ENCODE measurements around the gene AKAP5. TPM values are rescaled to one million over a fixed set of nuclear protein-coding genes. Genes with fewer than 3 reads are reported as not detected.

Gene AKAP5
- total and polyA plus RNA-seq, 4 donors: 0.15 to 1.8 (median 1.2) TPM

DNA sequence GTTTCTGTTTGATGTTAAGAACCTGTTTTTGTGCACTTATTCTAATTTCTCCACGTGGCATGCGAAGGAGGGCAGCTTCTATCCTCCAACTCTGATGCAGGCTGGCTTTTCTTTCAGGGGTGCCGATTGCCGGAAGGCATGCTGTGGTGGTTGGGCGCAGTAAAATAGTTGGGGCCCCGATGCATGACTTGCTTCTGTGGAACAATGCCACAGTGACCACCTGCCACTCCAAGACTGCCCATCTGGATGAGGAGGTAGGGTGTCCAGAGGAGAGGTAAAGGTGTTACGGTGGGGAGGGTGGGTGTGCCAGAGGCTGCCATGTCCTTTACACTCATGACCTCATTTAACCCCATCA, 47.6 kb upstream of the AKAP5 start:
- Histone ChIP-seq H3K36me3 (ENCODE audit: control insufficient read depth in 4 of 4, insufficient read depth in 4 of 4, low read length in 4 of 4) (peaks cover 17 to 42% (median 28%) of the 10 kb centered on the region in 4 donors), H3K27ac (ENCODE audit: low read depth in 1 of 2, low read length in 1 of 2) (no peak overlapping the region), H3K27me3 (ENCODE audit: control insufficient read depth in 3 of 3, insufficient read depth in 3 of 3, low read length in 2 of 3) (no peaks in the 10 kb centered on the region), H3K9me3 (ENCODE audit: control insufficient read depth in 4 of 4, insufficient read depth in 3 of 4, low read length in 3 of 4) (no peaks in the 10 kb centered on the region), H3K9ac (ENCODE audit: insufficient read depth in 1 of 2, low read length in 2 of 2) (no peak overlapping the region), H3K4me1 (ENCODE audit: control insufficient read depth in 5 of 5, insufficient read depth in 5 of 5, low read length in 5 of 5) (no peaks in the 10 kb centered on the region), H3K4me3 (no peak overlapping the region)
- 97 to 98% methylated on average over 7 of the region's 7 CpGs for WGBS, 2 donors
- TF ChIP-seq, protein P1, sequence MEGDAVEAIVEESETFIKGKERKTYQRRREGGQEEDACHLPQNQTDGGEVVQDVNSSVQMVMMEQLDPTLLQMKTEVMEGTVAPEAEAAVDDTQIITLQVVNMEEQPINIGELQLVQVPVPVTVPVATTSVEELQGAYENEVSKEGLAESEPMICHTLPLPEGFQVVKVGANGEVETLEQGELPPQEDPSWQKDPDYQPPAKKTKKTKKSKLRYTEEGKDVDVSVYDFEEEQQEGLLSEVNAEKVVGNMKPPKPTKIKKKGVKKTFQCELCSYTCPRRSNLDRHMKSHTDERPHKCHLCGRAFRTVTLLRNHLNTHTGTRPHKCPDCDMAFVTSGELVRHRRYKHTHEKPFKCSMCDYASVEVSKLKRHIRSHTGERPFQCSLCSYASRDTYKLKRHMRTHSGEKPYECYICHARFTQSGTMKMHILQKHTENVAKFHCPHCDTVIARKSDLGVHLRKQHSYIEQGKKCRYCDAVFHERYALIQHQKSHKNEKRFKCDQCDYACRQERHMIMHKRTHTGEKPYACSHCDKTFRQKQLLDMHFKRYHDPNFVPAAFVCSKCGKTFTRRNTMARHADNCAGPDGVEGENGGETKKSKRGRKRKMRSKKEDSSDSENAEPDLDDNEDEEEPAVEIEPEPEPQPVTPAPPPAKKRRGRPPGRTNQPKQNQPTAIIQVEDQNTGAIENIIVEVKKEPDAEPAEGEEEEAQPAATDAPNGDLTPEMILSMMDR (IDR thresholded peaks at IDR 0.05; ENCODE audit: control extremely low read depth, extremely low read depth): no peak
- no peak for ATAC-seq (ENCODE audit: insufficient read depth, low FRiP score)
- DNase-seq: no peak

- H3K4me1 ChIP-seq (ENCODE audit: control insufficient read depth in 5 of 5, insufficient read depth in 5 of 5, low read length in 5 of 5): no peaks in the 10 kb centered on the region
- no peaks in the 10 kb centered on the region for H3K9me3 ChIP-seq (ENCODE audit: control insufficient read depth in 4 of 4, insufficient read depth in 3 of 4, low read length in 3 of 4)
- TF ChIP-seq, protein P1 (IDR thresholded peaks at IDR 0.05; ENCODE audit: control extremely low read depth, extremely low read depth): no peak
- H3K27me3 ChIP-seq (ENCODE audit: control insufficient read depth in 3 of 3, insufficient read depth in 3 of 3, low read length in 2 of 3): no peaks in the 10 kb centered on the region
- no peak for DNase-seq
- H3K9ac ChIP-seq (ENCODE audit: insufficient read depth in 1 of 2, low read length in 2 of 2): no peak overlapping the region
- no peak overlapping the region for H3K4me3 ChIP-seq
- no peak overlapping the region for H3K27ac ChIP-seq (ENCODE audit: low read depth in 1 of 2, low read length in 1 of 2)
- peaks cover 17 to 44% (median 30%) of the 10 kb centered on the region in 4 donors for H3K36me3 ChIP-seq (ENCODE audit: control insufficient read depth in 4 of 4, insufficient read depth in 4 of 4, low read length in 4 of 4)
- no peak for ATAC-seq (ENCODE audit: insufficient read depth, low FRiP score)
- WGBS, 2 donors: 90 to 97% methylated on average over 7 of the region's 7 CpGs
Observed at GRCh38 chr14:64419003-64419402, 46.3 kb upstream of the AKAP5 start.

- WGBS, 2 donors: 68 to 72% methylated on average over 8 of the region's 8 CpGs
- no peak for ATAC-seq (ENCODE audit: insufficient read depth, low FRiP score)
Observed at GRCh38 chr14:64421166-64421565, 44.1 kb upstream of the AKAP5 start.

More at GRCh38 chr14:64421166-64421565, 44.1 kb upstream of the AKAP5 start:
- no peak overlapping the region for H3K4me3 ChIP-seq
- DNase-seq: no peak
- no peaks in the 10 kb centered on the region for H3K9me3 ChIP-seq (ENCODE audit: control insufficient read depth in 4 of 4, insufficient read depth in 3 of 4, low read length in 3 of 4)
- H3K9ac ChIP-seq (ENCODE audit: insufficient read depth in 1 of 2, low read length in 2 of 2): no peak overlapping the region
- TF ChIP-seq, protein P1 (IDR thresholded peaks at IDR 0.05; ENCODE audit: control extremely low read depth, extremely low read depth): no peak
- H3K27me3 ChIP-seq (ENCODE audit: control insufficient read depth in 3 of 3, insufficient read depth in 3 of 3, low read length in 2 of 3): no peaks in the 10 kb centered on the region
- no peaks in the 10 kb centered on the region for H3K4me1 ChIP-seq (ENCODE audit: control insufficient read depth in 5 of 5, insufficient read depth in 5 of 5, low read length in 5 of 5)
- H3K36me3 ChIP-seq (ENCODE audit: control insufficient read depth in 4 of 4, insufficient read depth in 4 of 4, low read length in 4 of 4): peaks cover 14 to 41% (median 25%) of the 10 kb centered on the region in 4 donors
- H3K27ac ChIP-seq (ENCODE audit: low read depth in 1 of 2, low read length in 1 of 2): no peak overlapping the region
